KMS-11 (cell line): ENCODE measurements around the gene CHRM2.

Experiments
- H2AFZ ChIP-seq: fragments of 200-600 bp; sonication (generic); 2 replicates; pipeline ENCODE4 v1.6.1; 2016; ENCODE audit warnings: antibody characterized with exemption, mixed run types, low read depth
- H3K27ac ChIP-seq: fragments of 200-600 bp; sonication (generic); 2 replicates; pipeline ENCODE4 v1.6.1; 2016; ENCODE audit warnings: mild to moderate bottlenecking, mixed run types
- H3K27me3 ChIP-seq: fragments of 200-600 bp; sonication (generic); 2 replicates; pipeline ENCODE4 v1.6.1; 2017; ENCODE audit warnings: mild to moderate bottlenecking, low read depth, mixed run types, moderate library complexity; ENCODE audit not compliant: insufficient read depth
- H3K36me3 ChIP-seq: fragments of 200-600 bp; sonication (generic); 2 replicates; pipeline ENCODE4 v1.6.1; 2017; ENCODE audit warnings: mild to moderate bottlenecking, mixed run types; ENCODE audit not compliant: insufficient read depth
- H3K4me1 ChIP-seq: fragments of 200-600 bp; sonication (generic); 2 replicates; pipeline ENCODE4 v1.6.1; 2016; ENCODE audit warnings: mild to moderate bottlenecking, low read depth, mixed run types; ENCODE audit not compliant: poor library complexity, severe bottlenecking
- H3K4me2 ChIP-seq: fragments of 200-600 bp; sonication (generic); 2 replicates; pipeline ENCODE4 v1.7.0; 2016; ENCODE audit warnings: mild to moderate bottlenecking, mixed run types
- H3K4me3 ChIP-seq: fragments of 200-600 bp; sonication (generic); IDR thresholded peaks from 2 replicates; pipeline ENCODE4 v1.6.1; 2017; ENCODE audit warnings: low read depth, low read length, mixed read lengths; ENCODE audit not compliant: insufficient read depth
- H3K79me2 ChIP-seq: fragments of 200-600 bp; sonication (generic); 2 replicates; pipeline ENCODE4 v1.6.1; 2016; ENCODE audit warnings: low read depth, mixed run types; ENCODE audit not compliant: insufficient read depth
- H3K9ac ChIP-seq: fragments of 200-600 bp; sonication (generic); 2 replicates; pipeline ENCODE4 v1.6.1; 2016; ENCODE audit warnings: mild to moderate bottlenecking, mixed run types
- H4K20me1 ChIP-seq: fragments of 200-600 bp; sonication (generic); 2 replicates; pipeline ENCODE4 v1.6.1; 2016; ENCODE audit warnings: mild to moderate bottlenecking, mixed run types; ENCODE audit not compliant: insufficient read depth
- CTCF ChIP-seq: fragments of 200-600 bp; sonication (generic); conservative IDR thresholded peaks from 2 replicates; pipeline ENCODE4 v1.6.1; 2017; ENCODE audit warnings: low read depth, mild to moderate bottlenecking, antibody characterized with exemption, low read length, moderate library complexity, mixed read lengths

The CHRM2 gene

GRCh38 chr7:136925556-136925955 is 57.1 kb downstream of the CHRM2 start:
- no peak overlapping the region for H3K4me2 ChIP-seq
- no peaks in the 10 kb centered on the region for H3K4me1 ChIP-seq
- TF ChIP-seq CTCF, result no peak
- no peaks in the 10 kb centered on the region for H3K27me3 ChIP-seq
- H2AFZ ChIP-seq, result no peak overlapping the region
- H3K36me3 ChIP-seq, result no peaks in the 10 kb centered on the region
- H3K79me2 ChIP-seq, result no peaks in the 10 kb centered on the region
- H3K9ac ChIP-seq, result no peak overlapping the region
- no peak overlapping the region for H3K4me3 ChIP-seq
- no peak overlapping the region for H3K27ac ChIP-seq
- H4K20me1 ChIP-seq, result no peaks in the 10 kb centered on the region

- Histone ChIP-seq H4K20me1 (no peaks in the 10 kb centered on the region), H3K79me2 (no peaks in the 10 kb centered on the region), H3K4me2 (no peak overlapping the region), H3K4me3 (no peak overlapping the region), H3K9ac (no peak overlapping the region), H3K4me1 (no peaks in the 10 kb centered on the region), H3K36me3 (no peaks in the 10 kb centered on the region), H3K27me3 (no peaks in the 10 kb centered on the region), H3K27ac (no peak overlapping the region), H2AFZ (no peak overlapping the region)
- TF ChIP-seq CTCF, result no peak
Measured at GRCh38 chr7:136931169-136931867, 62.9 kb downstream of the CHRM2 start.

DNA sequence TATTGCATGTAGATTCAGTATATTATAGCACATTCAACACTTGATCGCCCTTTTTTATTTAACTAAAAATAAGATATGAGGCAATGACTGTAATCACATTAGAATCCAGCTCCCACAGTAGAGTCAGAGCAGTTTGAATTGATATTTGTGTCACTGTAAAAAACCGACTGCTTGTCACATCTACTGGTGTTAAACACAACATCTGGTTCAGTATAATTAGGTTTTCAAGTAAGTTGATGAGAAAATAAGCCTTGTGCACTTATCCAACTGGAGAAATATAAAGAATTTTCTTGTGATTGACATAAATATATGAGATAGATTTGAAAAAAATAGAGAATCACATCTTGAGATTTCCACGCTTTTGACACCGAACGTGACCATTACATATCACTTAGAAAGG is 69.0 kb downstream of the CHRM2 start:
- no peak overlapping the region for H3K4me3 ChIP-seq
- H3K4me1 ChIP-seq, result no peaks in the 10 kb centered on the region
- no peak overlapping the region for H3K9ac ChIP-seq
- H2AFZ ChIP-seq, result no peak overlapping the region
- no peaks in the 10 kb centered on the region for H4K20me1 ChIP-seq
- no peaks in the 10 kb centered on the region for H3K36me3 ChIP-seq
- H3K27me3 ChIP-seq, result no peaks in the 10 kb centered on the region
- H3K27ac ChIP-seq, result no peak overlapping the region
- no peak overlapping the region for H3K4me2 ChIP-seq
- H3K79me2 ChIP-seq, result no peaks in the 10 kb centered on the region
- TF ChIP-seq CTCF, result no peak

DNA sequence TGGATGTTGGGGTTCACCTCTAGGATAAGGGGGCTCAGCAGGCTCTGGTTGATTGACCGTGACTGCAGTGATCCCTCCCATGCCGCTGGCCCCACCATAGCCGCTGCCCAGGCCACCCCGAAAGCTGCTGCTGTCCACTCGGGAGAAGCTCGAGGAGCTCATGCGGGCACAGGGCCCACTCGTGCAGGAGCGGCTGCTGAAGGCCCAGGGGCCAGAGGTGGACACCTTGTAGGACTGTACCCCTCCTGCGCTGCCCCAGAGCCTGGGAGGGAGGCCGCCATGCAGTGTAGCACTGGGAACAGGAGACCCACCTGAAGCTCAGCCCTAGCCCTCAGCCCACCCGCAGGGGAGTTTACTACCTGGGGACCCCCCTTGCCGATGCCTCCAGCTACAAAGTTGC is 70.0 kb downstream of the CHRM2 start:
- no peaks in the 10 kb centered on the region for H3K36me3 ChIP-seq
- H3K27me3 ChIP-seq, result no peaks in the 10 kb centered on the region
- no peaks in the 10 kb centered on the region for H4K20me1 ChIP-seq
- no peak for TF ChIP-seq CTCF
- no peaks in the 10 kb centered on the region for H3K4me1 ChIP-seq
- no peaks in the 10 kb centered on the region for H3K79me2 ChIP-seq
- H3K9ac ChIP-seq, result no peak overlapping the region
- H3K27ac ChIP-seq, result no peak overlapping the region
- H3K4me2 ChIP-seq, result no peak overlapping the region
- H3K4me3 ChIP-seq, result no peak overlapping the region
- H2AFZ ChIP-seq, result no peak overlapping the region
